Activated CD4-positive, alpha-beta T cell treated with anti-CD3 and anti-CD28 coated beads for 36 hours (primary cell): ENCODE results near the gene CLN3. TPM values are rescaled to one million over a fixed set of nuclear protein-coding genes. Genes with fewer than 3 reads are reported as not detected.
"Not testable (repeated sequence)": the region's sequence is repeated elsewhere in the genome, so short reads cannot be mapped to it uniquely, and the experiment has no call there.

Experiments
- ATAC-seq: fragments of 200-7000 bp; cut with Tn5 transposase; one replicate; pipeline ENCODE4 v1.10.0; 2021; ENCODE audit warnings: mild to moderate bottlenecking, moderate library complexity
- CTCF ChIA-PET: fragments of 350-600 bp; sonication (Branson Sonifier 250); formaldehyde crosslinking; loops from one replicate; lab custom pipeline; 2021; ENCODE audit warnings: antibody characterized with exemption; lab: Charles Lee
- POLR2A ChIA-PET: fragments of 350-600 bp; sonication (Branson Sonifier 250); formaldehyde crosslinking; loops from one replicate; lab custom pipeline; 2021; ENCODE audit warnings: antibody characterized with exemption, inconsistent platforms; lab: Charles Lee
- DNase-seq: peaks from one replicate; pipeline ENCODE4 v3.0.0-alpha.2; 2020
- H3K27ac Mint-ChIP-seq: one replicate; pipeline ENCODE4 v1.8.0; 2021; ENCODE audit warnings: mixed read lengths
- H3K27me3 Mint-ChIP-seq: one replicate; pipeline ENCODE4 v1.8.0; 2021; ENCODE audit warnings: mixed read lengths
- H3K36me3 Mint-ChIP-seq: one replicate; pipeline ENCODE4 v1.8.0; 2021; ENCODE audit warnings: low read depth, mixed read lengths
- H3K4me1 Mint-ChIP-seq: one replicate; pipeline ENCODE4 v1.8.0; 2021; ENCODE audit warnings: mixed read lengths
- H3K4me3 Mint-ChIP-seq: one replicate; pipeline ENCODE4 v1.8.0; 2021; ENCODE audit warnings: mild to moderate bottlenecking, moderate library complexity, mixed read lengths
- H3K9me3 Mint-ChIP-seq: one replicate; pipeline ENCODE4 v1.8.0; 2021; ENCODE audit warnings: low read depth, mixed read lengths
- intact Hi-C, 2 experiments: fragments of 100-400 bp; cut with DNase I in 1 of 2; cut with micrococcal nuclease in 1 of 2; formaldehyde crosslinking; loops; one replicate each; pipeline versions ENCODE4 v1.14.2 to v1.15.1; 2022 to 2024; cut with DNase I, micrococcal nuclease
- total RNA-seq, 2 experiments: library from RNA; stranded (reverse); gene quantifications; one replicate each; pipeline ENCODE4 v1.2.3, GENCODE V29; 2021

The CLN3 gene
- total RNA-seq, 2 experiments from 2014 or later: 19.0 to 24.6 TPM

DNA sequence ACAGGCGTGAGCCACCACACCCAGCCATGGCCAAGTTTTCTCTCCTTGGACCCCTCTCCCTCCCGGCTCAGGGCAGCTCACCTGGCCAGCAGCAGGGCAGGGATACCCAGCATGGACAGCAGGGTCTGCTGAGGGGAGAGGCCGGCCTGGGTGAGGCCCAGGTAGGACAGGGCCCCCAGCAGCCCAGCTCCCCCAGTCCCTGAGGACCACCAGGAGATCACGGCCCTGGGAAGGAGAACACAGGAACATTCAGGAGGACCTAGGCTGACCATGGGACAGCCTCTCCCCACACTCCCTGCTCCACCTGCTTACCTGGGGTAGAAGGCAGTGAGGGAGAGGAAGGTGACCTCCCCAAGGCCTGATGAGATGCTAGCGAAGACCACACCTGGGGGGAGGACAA lies 5.6 kb downstream of the CLN3 start:
- intact Hi-C loops: no loop called here
- DNase-seq (no peak), ATAC-seq (no peak)
- POLR2A ChIA-PET: no interaction called here
- H3K27me3 Mint-ChIP-seq: no peaks in the 10 kb centered on the region
- peaks cover 26% of the 10 kb centered on the region for H3K36me3 Mint-ChIP-seq
- H3K27ac Mint-ChIP-seq: no peak overlapping the region
- H3K9me3 Mint-ChIP-seq: no peaks in the 10 kb centered on the region
- H3K4me1 Mint-ChIP-seq: peaks cover 23% of the 10 kb centered on the region
- CTCF ChIA-PET: no interaction called here
- no peak overlapping the region for H3K4me3 Mint-ChIP-seq

DNA sequence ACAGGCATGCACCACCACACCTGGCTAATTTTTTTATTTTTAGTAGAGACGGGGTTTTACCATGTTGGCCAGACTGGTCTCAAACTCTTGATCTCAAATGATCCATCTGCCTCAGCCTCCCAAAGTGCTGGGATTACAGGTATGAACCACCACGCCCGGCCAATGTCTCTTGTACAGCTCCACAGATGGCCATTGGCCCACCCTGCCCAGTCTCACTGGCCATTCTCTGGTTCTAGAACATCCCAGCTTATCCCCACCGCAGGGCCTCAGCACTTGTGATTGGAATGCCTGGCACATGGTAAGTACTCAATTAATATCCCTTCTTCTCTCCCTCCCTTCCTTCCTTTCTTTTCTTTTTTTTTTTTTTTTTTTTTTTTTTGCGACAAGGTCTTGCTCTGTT lies 8.5 kb downstream of the CLN3 start:
- H3K27me3 Mint-ChIP-seq, intact Hi-C loops, H3K4me3 Mint-ChIP-seq, POLR2A ChIA-PET, H3K27ac Mint-ChIP-seq, H3K9me3 Mint-ChIP-seq, ATAC-seq, H3K4me1 Mint-ChIP-seq, DNase-seq: not testable (repeated sequence)
- H3K36me3 Mint-ChIP-seq: peaks cover 18% of the 10 kb centered on the region
- CTCF ChIA-PET: interaction anchor here (0.5 to 1.2 kb wide), 2 partner anchors 11 to 289 kb away, joined by 3 read pairs; partner anchors contain the start of gene NPIPB7

DNA sequence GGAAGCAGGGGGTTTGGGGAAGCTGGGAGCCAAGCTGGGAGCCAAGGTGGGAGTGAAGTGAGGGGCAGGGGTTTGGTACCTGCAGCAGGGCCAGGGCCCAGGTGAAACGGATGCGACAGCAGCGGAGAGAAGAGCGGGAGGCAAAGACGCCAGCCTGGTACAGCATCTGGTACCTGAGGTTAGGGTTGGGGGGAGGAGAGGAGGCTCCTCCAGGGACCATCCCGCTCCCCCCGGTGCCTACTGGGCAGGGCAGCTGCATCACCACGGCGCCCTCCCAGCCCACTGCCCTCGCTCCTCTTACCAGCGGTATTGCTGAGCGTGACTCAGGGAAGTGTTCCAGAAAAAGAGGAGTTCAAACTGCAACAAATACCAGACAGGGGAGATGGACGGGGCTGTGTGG lies 9.8 kb downstream of the CLN3 start:
- ChIA-PET POLR2A (no interaction called here), CTCF (interaction anchor here (1.0 kb wide), 1 partner anchor 10 kb away, joined by 3 read pairs; the partner anchor contains the start of gene CLN3)

DNA sequence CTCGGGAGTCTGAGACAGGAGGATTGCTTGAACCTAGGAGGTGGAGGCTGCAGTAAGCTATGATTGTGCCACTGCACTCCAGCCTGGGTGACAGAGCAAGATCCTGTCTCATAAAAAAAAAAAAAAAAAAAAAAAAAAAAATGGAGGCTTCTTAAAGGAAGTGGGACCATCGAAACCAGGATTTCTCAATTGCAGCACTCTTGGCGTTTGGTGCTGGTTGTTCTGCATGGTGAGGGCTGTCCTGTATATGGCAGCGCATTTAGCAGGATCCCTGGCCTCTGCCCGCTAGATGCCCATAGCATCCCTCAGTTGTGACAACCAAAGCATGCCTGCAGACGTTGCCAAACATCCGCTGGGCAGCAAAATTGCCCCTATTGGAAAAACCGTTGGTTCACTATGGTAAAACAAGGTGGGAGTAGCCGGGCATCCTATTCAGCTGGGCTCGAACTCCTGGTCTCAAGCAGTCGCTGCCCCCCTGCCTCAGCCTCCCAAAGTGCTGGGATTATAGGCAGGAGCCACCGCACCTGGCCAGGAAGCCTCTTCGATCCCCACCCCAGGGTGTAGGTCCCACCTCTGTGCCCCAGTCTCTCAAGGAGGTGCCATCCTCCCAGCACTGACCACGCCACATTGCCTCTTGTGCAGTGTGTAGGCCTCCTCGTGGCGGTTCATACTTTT lies 13.2 kb downstream of the CLN3 start:
- no peak overlapping the region for H3K4me3 Mint-ChIP-seq
- intact Hi-C loops: no loop called here
- CTCF ChIA-PET: no interaction called here
- H3K27me3 Mint-ChIP-seq: no peaks in the 10 kb centered on the region
- H3K4me1 Mint-ChIP-seq: peaks cover 3% of the 10 kb centered on the region
- POLR2A ChIA-PET: no interaction called here
- H3K36me3 Mint-ChIP-seq: peaks cover 25% of the 10 kb centered on the region
- H3K27ac Mint-ChIP-seq: no peak overlapping the region
- no peak for DNase-seq
- no peaks in the 10 kb centered on the region for H3K9me3 Mint-ChIP-seq
- ATAC-seq: no peak

More for the DNA sequence above, 9.8 kb downstream of the CLN3 start:
- Mint-ChIP-seq H3K4me1 (no peaks in the 10 kb centered on the region), H3K9me3 (no peaks in the 10 kb centered on the region), H3K36me3 (peaks cover 16% of the 10 kb centered on the region), H3K27me3 (no peaks in the 10 kb centered on the region), H3K4me3 (no peak overlapping the region), H3K27ac (no peak overlapping the region)
- DNase-seq (no peak), ATAC-seq (no peak)
- intact Hi-C loops: no loop called here

DNA sequence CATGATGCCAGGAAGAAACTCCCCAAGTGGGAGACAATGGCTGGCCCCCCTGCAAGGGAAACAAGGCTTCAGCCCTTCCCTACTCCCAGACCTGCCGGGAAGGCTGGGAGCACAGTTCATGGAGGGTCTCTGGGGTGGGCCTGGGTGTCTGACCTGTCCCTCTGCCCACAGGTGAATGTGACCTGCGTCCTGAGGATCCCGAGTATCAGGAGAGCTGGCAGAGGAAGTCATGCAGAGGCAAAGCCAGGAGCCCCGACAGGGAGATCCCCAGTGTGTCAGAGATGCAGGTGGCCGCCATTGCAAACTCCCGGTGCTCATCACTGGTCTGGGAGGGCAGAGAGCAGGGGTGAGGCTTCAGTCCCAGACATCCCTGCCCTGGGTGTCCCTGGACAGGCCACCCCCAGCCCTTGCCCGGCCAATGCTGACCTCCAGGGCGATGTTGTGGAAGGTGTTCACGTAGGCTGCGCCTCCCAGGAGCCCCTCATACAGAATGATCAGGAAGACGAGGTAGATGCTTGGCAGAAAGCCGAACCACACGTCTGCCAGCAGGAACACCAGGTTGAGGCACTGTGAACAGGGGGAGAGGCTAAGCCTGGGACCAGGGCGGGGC lies 14.5 kb downstream of the CLN3 start:
- intact Hi-C loops: no loop called here
- Mint-ChIP-seq H3K27me3 (no peaks in the 10 kb centered on the region), H3K27ac (no peak overlapping the region), H3K36me3 (peaks cover 23% of the 10 kb centered on the region), H3K4me1 (peaks cover 7% of the 10 kb centered on the region), H3K4me3 (no peak overlapping the region), H3K9me3 (no peaks in the 10 kb centered on the region)
- CTCF ChIA-PET: no interaction called here
- no peak for ATAC-seq
- POLR2A ChIA-PET: no interaction called here
- no peak for DNase-seq

DNA sequence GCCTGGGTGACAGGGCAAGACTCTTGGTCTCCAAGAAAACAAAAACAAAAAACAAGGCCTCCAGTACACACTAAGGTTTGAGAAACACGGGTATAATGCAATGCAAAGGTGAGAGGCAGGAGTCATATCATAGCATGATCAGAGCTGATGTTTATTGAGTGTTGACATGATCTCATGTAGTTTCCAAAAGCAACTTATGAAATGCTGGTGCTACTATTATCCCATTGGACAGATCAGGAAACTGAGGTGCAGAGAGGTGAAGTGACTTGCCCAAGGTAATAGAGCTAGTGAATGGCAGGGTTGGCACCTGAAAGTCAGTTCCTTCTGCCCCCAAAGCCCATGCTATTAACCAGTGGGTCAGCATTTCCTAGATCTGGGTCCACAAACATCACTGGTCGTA lies 16.7 kb downstream of the CLN3 start:
- ATAC-seq: no peak
- Mint-ChIP-seq H3K27ac (no peak overlapping the region), H3K27me3 (no peaks in the 10 kb centered on the region), H3K9me3 (no peaks in the 10 kb centered on the region), H3K36me3 (peaks cover 18% of the 10 kb centered on the region), H3K4me1 (peaks cover 7% of the 10 kb centered on the region), H3K4me3 (no peak overlapping the region)
- DNase-seq: no peak
- ChIA-PET POLR2A (no interaction called here), CTCF (no interaction called here)
- intact Hi-C loops: no loop called here

DNA sequence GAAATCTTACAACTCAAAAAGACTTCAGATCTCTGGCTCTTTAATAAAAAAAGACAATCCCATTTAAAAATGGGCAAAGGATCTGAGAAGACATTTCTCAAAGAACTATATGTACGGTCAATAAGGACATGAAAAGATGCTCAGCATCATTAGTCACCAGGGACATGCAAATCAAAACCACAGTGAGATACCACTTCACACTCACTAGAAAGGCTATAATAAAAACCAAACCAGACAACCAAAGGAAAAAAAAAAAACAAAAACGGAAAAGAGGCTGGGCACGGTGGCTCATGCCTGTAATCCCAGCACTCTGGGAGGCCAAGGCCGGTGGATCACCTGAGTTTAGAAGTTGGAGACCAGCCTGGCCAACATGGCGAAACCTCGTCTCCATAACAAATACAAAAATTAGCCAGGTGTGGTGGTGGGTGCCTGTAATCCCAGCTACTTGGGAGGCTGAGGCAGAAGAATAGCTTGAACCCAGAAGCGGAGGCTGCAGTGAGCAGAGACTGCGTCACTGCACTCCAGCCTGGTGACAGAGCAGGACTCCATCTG lies 18.1 kb downstream of the CLN3 start:
- ChIA-PET POLR2A (no interaction called here), CTCF (interaction anchor here (0.6 kb wide), 1 partner anchor 208 kb away, joined by 6 read pairs; no protein-coding TSS in a partner anchor)
- Mint-ChIP-seq H3K9me3 (no peaks in the 10 kb centered on the region), H3K27ac (peak overlapping the region; percentile 2), H3K4me3 (no peak overlapping the region), H3K4me1 (peaks cover 7% of the 10 kb centered on the region), H3K27me3 (no peaks in the 10 kb centered on the region), H3K36me3 (peaks cover 18% of the 10 kb centered on the region)
- ATAC-seq: peak; percentile 72
- intact Hi-C loops: no loop called here
- no peak for DNase-seq

DNA sequence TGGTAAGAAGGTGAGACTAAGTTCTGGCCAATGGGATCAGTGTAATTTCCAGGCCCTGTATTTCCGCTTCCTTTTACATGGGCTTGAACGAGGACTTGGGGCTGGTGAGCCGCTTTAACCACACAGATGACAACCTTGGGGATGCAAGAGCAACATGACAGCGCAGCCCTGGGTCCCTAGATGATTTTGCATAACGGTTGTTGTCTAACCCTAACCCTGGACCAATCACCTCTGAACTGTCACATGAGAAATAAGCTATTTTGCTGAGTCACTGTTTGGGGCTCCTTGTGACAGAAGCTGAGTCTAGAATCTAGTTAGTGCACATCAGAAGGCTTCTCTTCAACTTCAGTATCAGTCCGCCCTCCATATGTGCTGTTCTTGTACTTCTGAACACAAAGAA lies 44.8 kb downstream of the CLN3 start:
- H3K36me3 Mint-ChIP-seq, H3K4me3 Mint-ChIP-seq, H3K27me3 Mint-ChIP-seq, POLR2A ChIA-PET, H3K27ac Mint-ChIP-seq, CTCF ChIA-PET, intact Hi-C loops, DNase-seq, H3K4me1 Mint-ChIP-seq, H3K9me3 Mint-ChIP-seq: not testable (repeated sequence)
- ATAC-seq: peak; percentile 23

DNA sequence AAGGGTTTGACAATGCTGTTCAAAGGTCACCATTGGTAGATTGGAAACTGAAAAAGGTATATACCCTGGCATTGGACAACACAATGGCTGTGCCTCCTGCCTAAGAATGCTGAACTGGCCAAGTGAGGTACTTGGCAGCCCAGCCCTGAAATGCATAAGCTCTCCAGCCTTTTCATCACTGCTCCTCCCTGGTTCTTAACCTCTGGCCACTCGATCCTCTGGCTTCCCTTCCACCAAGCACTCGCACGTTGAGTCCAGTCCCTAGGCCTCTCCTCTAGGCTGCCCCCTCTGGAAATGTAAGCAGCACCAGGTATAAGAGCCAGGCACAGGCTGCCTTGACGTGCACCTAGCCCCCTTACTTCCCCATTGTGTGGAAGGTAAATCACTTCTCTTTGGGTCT lies 45.5 kb downstream of the CLN3 start:
- intact Hi-C loops, DNase-seq, H3K4me3 Mint-ChIP-seq, H3K27ac Mint-ChIP-seq, ATAC-seq, CTCF ChIA-PET, H3K27me3 Mint-ChIP-seq, POLR2A ChIA-PET, H3K36me3 Mint-ChIP-seq, H3K9me3 Mint-ChIP-seq, H3K4me1 Mint-ChIP-seq: not testable (repeated sequence)

DNA sequence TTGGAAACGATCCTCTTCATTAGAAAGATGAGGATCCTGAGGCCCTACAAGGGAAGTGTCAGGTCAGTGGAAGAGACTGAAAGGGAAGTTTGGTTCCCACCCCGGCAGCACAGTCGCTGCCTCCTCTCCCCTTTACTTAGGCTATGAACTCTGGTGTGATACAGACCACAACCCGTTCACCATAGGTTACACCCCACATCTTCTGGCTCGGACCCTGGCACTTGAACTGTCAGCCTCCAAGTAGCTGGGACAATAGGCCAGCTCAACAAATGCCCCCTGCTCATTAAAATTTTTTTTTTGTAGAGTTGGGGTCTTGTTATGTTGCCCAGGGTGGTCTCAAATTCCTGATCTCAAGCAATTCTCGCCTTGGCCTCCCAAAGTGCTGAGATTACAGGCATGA lies 47.9 kb downstream of the CLN3 start:
- POLR2A ChIA-PET, H3K36me3 Mint-ChIP-seq, H3K27ac Mint-ChIP-seq, CTCF ChIA-PET, H3K27me3 Mint-ChIP-seq, ATAC-seq, H3K4me3 Mint-ChIP-seq, intact Hi-C loops, H3K9me3 Mint-ChIP-seq, DNase-seq, H3K4me1 Mint-ChIP-seq: not testable (repeated sequence)

DNA sequence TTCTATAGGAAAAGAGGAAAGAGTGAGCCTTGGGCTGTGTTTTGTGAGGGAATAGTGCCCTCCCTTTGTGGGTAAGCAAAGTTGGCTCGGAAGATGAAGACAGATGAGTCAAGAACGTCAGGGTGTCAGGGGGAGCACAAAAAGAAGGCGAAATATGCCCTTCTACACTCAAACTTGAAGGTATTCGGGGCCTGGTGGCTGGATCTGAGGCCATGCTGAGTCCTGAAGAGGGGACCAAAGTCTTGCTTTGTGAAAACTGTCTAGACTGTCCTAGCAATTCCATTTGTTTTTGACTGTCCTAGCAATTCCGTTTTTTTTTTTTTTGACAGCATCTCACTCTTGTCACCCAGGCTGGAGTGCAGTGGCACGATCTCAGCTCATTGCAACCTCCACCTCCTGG lies 53.0 kb downstream of the CLN3 start:
- H3K27me3 Mint-ChIP-seq, DNase-seq, POLR2A ChIA-PET, intact Hi-C loops, CTCF ChIA-PET, H3K36me3 Mint-ChIP-seq, H3K4me1 Mint-ChIP-seq, H3K9me3 Mint-ChIP-seq, ATAC-seq, H3K4me3 Mint-ChIP-seq, H3K27ac Mint-ChIP-seq: not testable (repeated sequence)

DNA sequence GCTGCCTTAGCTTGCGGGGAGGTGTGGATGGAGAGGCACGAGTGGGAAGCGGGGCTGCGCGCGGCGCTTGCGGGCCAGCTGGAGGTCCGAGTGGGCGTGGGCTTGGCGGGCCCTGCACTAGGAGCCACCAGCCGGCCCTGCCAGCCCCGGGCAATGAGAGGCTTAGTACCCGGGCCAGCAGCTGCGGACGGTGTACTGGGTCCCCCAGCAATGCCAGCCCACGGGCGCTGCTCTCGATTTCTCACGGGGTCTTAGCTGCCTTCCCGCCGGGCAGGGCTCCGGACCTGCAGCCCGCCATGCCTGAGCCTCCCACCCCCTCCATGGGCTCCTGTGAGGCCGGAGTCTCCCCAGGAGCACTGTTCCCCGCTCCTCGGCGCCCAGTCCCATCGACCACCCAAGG lies 56.5 kb downstream of the CLN3 start:
- DNase-seq, CTCF ChIA-PET, H3K4me3 Mint-ChIP-seq, intact Hi-C loops, H3K36me3 Mint-ChIP-seq, H3K4me1 Mint-ChIP-seq, POLR2A ChIA-PET, ATAC-seq, H3K9me3 Mint-ChIP-seq, H3K27ac Mint-ChIP-seq, H3K27me3 Mint-ChIP-seq: not testable (repeated sequence)
